OCI-LY3 (cell line): ENCODE measurements around the gene ASIC2.

Experiments used
- CTCF ChIP-seq: fragments of 200-600, 300-600 bp; sonication (generic); IDR thresholded peaks from 2 replicates; pipeline ENCODE4 v1.5.1; 2014; ENCODE audit warnings: antibody characterized with exemption, low read length, low read depth
- EZH2phosphoT487 ChIP-seq: fragments of 200-600 bp; shearing (Covaris generic); IDR thresholded peaks from 2 replicates; pipeline ENCODE4 v1.6.1; 2018; ENCODE audit warnings: antibody characterized with exemption, mixed run types, low read depth

- TF ChIP-seq CTCF = no peak
- no peak for TF ChIP-seq EZH2phosphoT487
Measured at GRCh38 chr17:33154869-33155455, 138.1 kb downstream of the ASIC2 start.
